Spleen (tissue), 11 donors: ENCODE measurements around the gene NCF4. TPM values are rescaled to one million over a fixed set of nuclear protein-coding genes. Genes with fewer than 3 reads are reported as not detected.

Experiments used
- DNase-seq: peaks from one replicate; pipeline ENCODE4 v3.0.0-alpha.2; 2020
- H3K27ac ChIP-seq, 8 donors: fragments of 200-600 bp; sonication (generic) in 7 of 8; 1 replicate in 4 of 8; 2 replicates in 4 of 8; pipeline versions ENCODE4 v1.5.0 to v1.8.0; 2016 to 2021; ENCODE audit warnings: inconsistent platforms in 4 of 8, mild to moderate bottlenecking in 4 of 8, moderate library complexity in 1 of 8
- H3K27me3 ChIP-seq, 7 donors: fragments of 200-600 bp; sonication (generic) in 6 of 7; replicated peaks in 1 of 7; 1 replicate in 4 of 7; 2 replicates in 3 of 7; pipeline versions ENCODE4 v1.5.0 to v1.8.0; 2016 to 2021; ENCODE audit warnings: inconsistent platforms in 3 of 7, mild to moderate bottlenecking in 1 of 7
- H3K36me3 ChIP-seq, 6 donors: fragments of 200-600 bp; sonication (generic) in 5 of 6; 1 replicate in 4 of 6; 2 replicates in 2 of 6; pipeline versions ENCODE4 v1.5.0 to v1.8.0; 2016 to 2021; ENCODE audit warnings: inconsistent platforms in 2 of 6
- H3K4me1 ChIP-seq, 6 donors: fragments of 200-600 bp; sonication (generic) in 5 of 6; 1 replicate in 3 of 6; 2 replicates in 3 of 6; pipeline versions ENCODE4 v1.5.0 to v1.8.0; 2016 to 2021; ENCODE audit warnings: inconsistent platforms in 3 of 6
- H3K4me3 ChIP-seq, 8 donors: fragments of 200-600 bp; sonication (generic) in 7 of 8; 1 replicate in 4 of 8; 2 replicates in 4 of 8; pipeline versions ENCODE4 v1.5.0 to v1.8.0; 2016 to 2021; ENCODE audit warnings: inconsistent platforms in 4 of 8, mild to moderate bottlenecking in 4 of 8, moderate library complexity in 2 of 8
- H3K9me3 ChIP-seq, 8 donors: fragments of 200-600 bp; sonication (generic) in 7 of 8; 1 replicate in 4 of 8; 2 replicates in 4 of 8; pipeline versions ENCODE4 v1.5.0 to v1.8.0; 2016 to 2021; ENCODE audit warnings: inconsistent platforms in 4 of 8
- POLR2A ChIP-seq, 3 donors: fragments of 450-650 bp; IDR thresholded peaks; one replicate each; pipeline ENCODE4 v1.5.1; 2017; ENCODE audit warnings: antibody characterized with exemption in 3 of 3, mild to moderate bottlenecking in 1 of 3
- POLR2AphosphoS5 ChIP-seq, 3 donors: sonication (generic); formaldehyde crosslinking; IDR thresholded peaks; one replicate each; pipeline ENCODE4 v1.5.1; 2017; ENCODE audit warnings: antibody characterized with exemption in 3 of 3
- WGBS, 5 donors: extraction: QIAGEN DNeasy Blood & Tissue Kit in 3 of 5; methylation state at CpG; one replicate each; pipeline versions ENCODE4 v1.1.5 to v1.1.7; 2013 to 2018; 5-methylcytosine and 5-hydroxymethylcytosine counted together
- intact Hi-C: fragments of 100-400 bp; cut with DNase I; formaldehyde crosslinking; loops from one replicate; pipeline ENCODE4 v1.15.0; 2023; ENCODE audit warnings: low total_unique reads
- polyA plus RNA-seq, 3 donors: library from polyadenylated mRNA; stranded (reverse); fragments of 200-250 nt; gene quantifications; one replicate each; pipeline ENCODE4 v1.2.1, GENCODE V29; 2013
- total RNA-seq, 7 donors: library from RNA; depleted of rRNA in 3 of 7; stranded (reverse); fragments of >200 nt in 3 of 7; fragmentation: NEBNext Ultra II Directional in 4 of 7; extraction: Animal tissue kit (Norgen Biotek cat#: 25700) in 4 of 7; gene quantifications; one replicate each; pipeline versions ENCODE4 v1.1.0 to v1.2.1, GENCODE V29; 2016 to 2021
- TF ChIP-seq, protein P1 (sequence below), 11 experiments: fragments of 200-600 bp in 7 of 11; fragments of 450-650 bp in 4 of 11; sonication (generic) in 4 of 11; IDR thresholded peaks in 8 of 11; conservative IDR thresholded peaks in 3 of 11; 1 replicate in 7 of 11; 2 replicates in 4 of 11; pipeline versions ENCODE4 v1.4.0 to v1.8.0; 2016 to 2021; ENCODE audit warnings: antibody characterized with exemption in 11 of 11, inconsistent platforms in 4 of 11, mild to moderate bottlenecking in 1 of 11
- donor health status: healthy with polysubstance abuse.
- donor health status: DM: no; HTN: no; CAD: no; lungs with moderate emphysema.
- donor health status: DM: no; HTN: no; CAD: no.
- donor health status: Bipolar disorder and iron deficiency.
- donor health status: healthy.
- donor health status: DM: no; HTN: no; CAD: no.
- donor health status: DM: yes; HTN: yes; CAD: no.

Gene NCF4
- total and polyA plus RNA-seq, 10 donors: 89.0 to 222 (median 154) TPM

DNA sequence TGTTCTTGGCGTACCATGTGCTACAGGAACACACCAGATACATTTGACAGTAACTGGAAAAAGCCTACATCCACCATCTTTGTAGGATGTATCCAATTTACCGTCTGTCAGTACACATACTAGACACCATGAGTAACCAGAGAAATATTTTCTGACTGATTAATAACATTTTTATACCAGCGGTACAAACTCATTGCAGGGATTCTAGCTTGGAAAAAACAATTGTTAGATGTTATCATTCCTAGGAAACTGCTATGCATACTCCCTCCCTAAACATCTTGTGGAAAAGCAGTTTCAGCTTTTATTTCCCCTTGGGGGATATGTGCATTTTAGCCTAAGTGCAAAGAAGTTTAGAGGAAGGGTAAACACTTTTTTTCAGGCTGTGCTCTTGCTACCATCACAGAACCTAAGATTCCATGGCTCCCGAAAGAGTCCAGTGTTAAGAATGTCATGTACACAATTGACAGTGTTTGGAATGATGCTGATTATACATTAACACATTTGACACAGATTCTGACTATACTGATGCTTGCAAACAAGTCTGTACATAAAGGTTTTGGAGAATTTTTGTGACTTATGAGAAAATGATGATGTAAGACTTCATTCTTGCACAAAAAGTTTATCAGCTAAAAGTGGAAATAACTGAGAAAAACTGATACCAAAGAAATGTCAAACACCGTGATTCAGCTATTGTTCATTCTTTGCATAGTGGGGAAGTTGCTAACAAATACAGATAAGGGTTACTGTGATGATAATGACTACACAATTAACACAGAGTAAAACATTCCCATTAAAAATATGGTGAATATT, 23.7 kb downstream of the NCF4 start:
- Histone ChIP-seq H3K36me3 (no peaks in the 10 kb centered on the region), H3K9me3 (peaks cover 4 to 48% (median 36%) of the 10 kb centered on the region in 8 donors), H3K4me3 (no peak overlapping the region), H3K27ac (peak overlapping the region in 1 of 8 donors; percentile 30), H3K4me1 (peaks cover 0 to 15% (median 2%) of the 10 kb centered on the region in 6 donors), H3K27me3 (peaks cover 0 to 7% (median 0%) of the 10 kb centered on the region in 7 donors)
- TF ChIP-seq POLR2AphosphoS5 (IDR thresholded peaks at IDR 0.05): no peak
- no peak for TF ChIP-seq POLR2A (IDR thresholded peaks at IDR 0.05)
- TF ChIP-seq, protein P1, sequence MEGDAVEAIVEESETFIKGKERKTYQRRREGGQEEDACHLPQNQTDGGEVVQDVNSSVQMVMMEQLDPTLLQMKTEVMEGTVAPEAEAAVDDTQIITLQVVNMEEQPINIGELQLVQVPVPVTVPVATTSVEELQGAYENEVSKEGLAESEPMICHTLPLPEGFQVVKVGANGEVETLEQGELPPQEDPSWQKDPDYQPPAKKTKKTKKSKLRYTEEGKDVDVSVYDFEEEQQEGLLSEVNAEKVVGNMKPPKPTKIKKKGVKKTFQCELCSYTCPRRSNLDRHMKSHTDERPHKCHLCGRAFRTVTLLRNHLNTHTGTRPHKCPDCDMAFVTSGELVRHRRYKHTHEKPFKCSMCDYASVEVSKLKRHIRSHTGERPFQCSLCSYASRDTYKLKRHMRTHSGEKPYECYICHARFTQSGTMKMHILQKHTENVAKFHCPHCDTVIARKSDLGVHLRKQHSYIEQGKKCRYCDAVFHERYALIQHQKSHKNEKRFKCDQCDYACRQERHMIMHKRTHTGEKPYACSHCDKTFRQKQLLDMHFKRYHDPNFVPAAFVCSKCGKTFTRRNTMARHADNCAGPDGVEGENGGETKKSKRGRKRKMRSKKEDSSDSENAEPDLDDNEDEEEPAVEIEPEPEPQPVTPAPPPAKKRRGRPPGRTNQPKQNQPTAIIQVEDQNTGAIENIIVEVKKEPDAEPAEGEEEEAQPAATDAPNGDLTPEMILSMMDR (IDR thresholded peaks at IDR 0.05 in 8 of 11, conservative IDR thresholded peaks at IDR 0.05 in 3 of 11): no peak
- 73 to 83% (median 77%) methylated on average over 5 of the region's 5 CpGs for WGBS, 5 donors
- intact Hi-C loops: no loop called here
- DNase-seq: no peak

DNA sequence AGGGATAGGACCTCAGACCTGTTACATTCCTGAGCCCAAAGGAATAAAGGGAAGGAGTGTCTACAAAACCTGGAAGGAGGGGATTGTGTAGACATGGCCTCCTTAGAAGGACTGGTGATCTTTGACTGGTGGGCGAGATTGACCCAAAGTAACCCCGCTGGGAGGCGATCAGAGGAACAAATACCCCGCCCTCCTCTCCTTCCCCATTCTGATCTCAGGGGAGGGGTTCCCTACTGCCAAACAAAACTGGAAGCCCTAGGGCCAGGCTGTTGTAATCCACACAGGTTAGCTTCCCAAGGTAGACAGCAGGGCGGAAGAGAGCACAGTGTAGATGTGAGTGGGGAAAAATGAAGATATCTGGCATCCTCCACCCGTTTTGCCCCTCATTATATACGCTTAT, 24.7 kb downstream of the NCF4 start:
- peak overlapping the region in 1 of 8 donors; percentile 30 for H3K27ac ChIP-seq
- H3K27me3 ChIP-seq: peaks cover 0 to 7% (median 0%) of the 10 kb centered on the region in 7 donors
- H3K36me3 ChIP-seq: no peaks in the 10 kb centered on the region
- no peak overlapping the region for H3K4me3 ChIP-seq
- TF ChIP-seq, protein P1 (IDR thresholded peaks at IDR 0.05 in 8 of 11, conservative IDR thresholded peaks at IDR 0.05 in 3 of 11): no peak
- no peak for TF ChIP-seq POLR2AphosphoS5 (IDR thresholded peaks at IDR 0.05)
- no peak for TF ChIP-seq POLR2A (IDR thresholded peaks at IDR 0.05)
- WGBS, 5 donors: 72 to 87% (median 79%) methylated on average over 7 of the region's 7 CpGs
- peaks cover 0 to 15% (median 2%) of the 10 kb centered on the region in 6 donors for H3K4me1 ChIP-seq
- peaks cover 2 to 39% (median 29%) of the 10 kb centered on the region in 8 donors for H3K9me3 ChIP-seq
- DNase-seq: no peak
- intact Hi-C loops: no loop called here

DNA sequence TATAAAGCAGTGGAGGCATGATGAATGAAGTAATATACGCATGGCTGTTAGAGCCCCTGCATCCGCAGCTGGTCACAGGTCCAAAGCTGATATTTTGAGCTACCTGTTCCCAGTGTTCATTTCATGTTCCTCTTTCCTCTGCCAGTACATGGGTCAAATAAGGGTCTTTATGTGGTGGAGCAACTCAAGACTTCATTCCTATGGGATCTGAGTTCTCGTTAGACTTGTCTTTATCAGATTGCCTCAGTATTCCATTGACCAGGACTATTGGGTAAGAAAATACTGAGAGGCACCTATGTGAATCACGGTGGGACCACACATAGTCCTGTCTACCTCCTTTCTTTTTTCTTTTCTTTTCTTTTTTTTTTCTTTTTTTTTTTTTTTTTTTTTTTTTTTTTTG, 25.2 kb downstream of the NCF4 start:
- no peaks in the 10 kb centered on the region for H3K36me3 ChIP-seq
- intact Hi-C loops: no loop called here
- H3K4me1 ChIP-seq: peaks cover 0 to 15% (median 2%) of the 10 kb centered on the region in 6 donors
- no peak overlapping the region for H3K27ac ChIP-seq
- DNase-seq: no peak
- TF ChIP-seq POLR2A (IDR thresholded peaks at IDR 0.05): no peak
- TF ChIP-seq, protein P1 (IDR thresholded peaks at IDR 0.05 in 8 of 11, conservative IDR thresholded peaks at IDR 0.05 in 3 of 11): no peak
- no peak for TF ChIP-seq POLR2AphosphoS5 (IDR thresholded peaks at IDR 0.05)
- no peak overlapping the region for H3K4me3 ChIP-seq
- H3K27me3 ChIP-seq: peaks cover 0 to 7% (median 0%) of the 10 kb centered on the region in 7 donors
- H3K9me3 ChIP-seq: peaks cover 0 to 33% (median 24%) of the 10 kb centered on the region in 8 donors
- WGBS, 5 donors: 91 to 96% (median 95%) methylated on average over 4 of the region's 4 CpGs

DNA sequence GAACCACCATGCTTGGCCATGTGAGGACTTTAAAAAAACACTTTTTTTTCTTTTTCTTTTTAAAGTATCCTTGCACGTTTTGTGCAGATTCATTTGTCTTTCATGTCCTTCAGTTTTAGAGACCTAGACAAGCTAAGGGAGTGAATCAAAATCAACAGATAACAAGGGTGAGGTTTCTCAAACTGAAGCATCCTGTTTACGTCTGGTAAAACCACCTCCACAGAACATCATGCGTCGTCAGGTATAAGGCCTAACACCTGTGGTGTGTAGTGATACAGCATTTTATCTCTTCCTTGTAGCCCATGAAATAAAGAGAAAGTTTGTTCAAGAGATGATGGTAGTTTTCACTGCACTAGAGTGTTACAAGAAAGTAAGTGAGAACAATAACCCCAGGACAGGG, 26.4 kb downstream of the NCF4 start:
- Histone ChIP-seq H3K36me3 (no peaks in the 10 kb centered on the region), H3K9me3 (peaks cover 0 to 22% (median 12%) of the 10 kb centered on the region in 8 donors), H3K27me3 (peaks cover 0 to 7% (median 0%) of the 10 kb centered on the region in 7 donors), H3K4me3 (no peak overlapping the region), H3K4me1 (peaks cover 0 to 15% (median 2%) of the 10 kb centered on the region in 6 donors), H3K27ac (no peak overlapping the region)
- DNase-seq: no peak
- intact Hi-C loops: no loop called here
- TF ChIP-seq, protein P1 (IDR thresholded peaks at IDR 0.05 in 8 of 11, conservative IDR thresholded peaks at IDR 0.05 in 3 of 11): no peak
- TF ChIP-seq POLR2AphosphoS5 (IDR thresholded peaks at IDR 0.05): no peak
- 69 to 87% (median 79%) methylated on average over 4 of the region's 4 CpGs for WGBS, 5 donors
